NT2/D1 (cell line): ENCODE data around the gene DEDD.

Experiments
- YY1 ChIP-seq: IDR thresholded peaks from 2 replicates; pipeline ENCODE4 v1.6.1; 2011; ENCODE audit not compliant: insufficient read length, insufficient read depth
- ZNF274 ChIP-seq: IDR thresholded peaks from 2 replicates; pipeline ENCODE4 v1.6.1; 2011; ENCODE audit warnings: mild to moderate bottlenecking, low read depth, low read length

- TF ChIP-seq ZNF274 (no peak), YY1 (no peak)
Measured at GRCh38 chr1:161121834-161122233, 10.6 kb downstream of the DEDD start.
